GM12892 (cell line): ENCODE measurements around the gene FHL3.

Experiments
- POLR2A ChIP-seq: IDR thresholded peaks from 2 replicates; pipeline ENCODE4 v1.6.1; 2011; ENCODE audit warnings: low read depth, low read length, control low read depth
- POLR2AphosphoS5 ChIP-seq: IDR thresholded peaks from 2 replicates; pipeline ENCODE4 v1.6.1; 2011; ENCODE audit warnings: low read depth, low read length, control low read depth

- no peak for TF ChIP-seq POLR2A
- TF ChIP-seq POLR2AphosphoS5 = no peak
Measured at GRCh38 chr1:38046333-38046883, 41.1 kb upstream of the FHL3 start, which contains the start of gene POU3F1.
